Adrenal gland (tissue), 12 donors: ENCODE measurements around the gene TLL1. TPM values are rescaled to one million over a fixed set of nuclear protein-coding genes. Genes with fewer than 3 reads are reported as not detected.

ENCODE experiments used
- DNase-seq, 7 donors: peaks; one replicate each; pipeline ENCODE4 v3.0.0-alpha.2; 2019 to 2020
- H3K27ac ChIP-seq, 5 donors: fragments of 200-600 bp; sonication (generic) in 4 of 5; 1 replicate in 3 of 5; 2 replicates in 2 of 5; pipeline versions ENCODE4 v1.5.1 to v1.8.0; 2016 to 2020; ENCODE audit warnings: mild to moderate bottlenecking in 1 of 5
- H3K27me3 ChIP-seq: fragments of 200-600 bp; 2 replicates; pipeline ENCODE4 v1.8.0; 2021
- H3K36me3 ChIP-seq, 2 donors: fragments of 200-600 bp; replicated peaks in 1 of 2; 1 replicate in 1 of 2; 2 replicates in 1 of 2; pipeline versions ENCODE4 v1.5.1 to v1.8.0; 2018 to 2022
- H3K4me1 ChIP-seq, 2 donors: fragments of 200-600 bp; replicated peaks in 1 of 2; 1 replicate in 1 of 2; 2 replicates in 1 of 2; pipeline versions ENCODE4 v1.5.1 to v1.8.0; 2018 to 2021
- H3K4me3 ChIP-seq, 4 donors: fragments of 200-600 bp; sonication (generic) in 3 of 4; one replicate each; pipeline ENCODE4 v1.5.1; 2016 to 2018
- H3K9me3 ChIP-seq, 3 donors: fragments of 200-600 bp; sonication (generic) in 1 of 3; replicated peaks in 1 of 3; 1 replicate in 2 of 3; 2 replicates in 1 of 3; pipeline versions ENCODE4 v1.5.1 to v1.8.0; 2016 to 2021
- CTCF ChIP-seq, 6 experiments: fragments of 450-650 bp in 4 of 6; fragments of 200-600 bp in 2 of 6; sonication (generic) in 1 of 6; IDR thresholded peaks; 1 replicate in 5 of 6; 2 replicates in 1 of 6; pipeline versions ENCODE4 v1.5.1 to v1.8.0; 2016 to 2021; ENCODE audit warnings: antibody characterized with exemption in 6 of 6, mild to moderate bottlenecking in 2 of 6, moderate library complexity in 1 of 6
- POLR2A ChIP-seq, 2 donors: fragments of 450-650 bp; IDR thresholded peaks; one replicate each; pipeline ENCODE4 v1.6.1; 2017; ENCODE audit warnings: antibody characterized with exemption in 2 of 2, mild to moderate bottlenecking in 2 of 2, moderate library complexity in 1 of 2
- WGBS, 4 donors: extraction: QIAGEN DNeasy Blood & Tissue Kit in 2 of 4; methylation state at CpG; one replicate each; pipeline versions ENCODE4 v1.1.5 to v1.1.7; 2013 to 2017; 5-methylcytosine and 5-hydroxymethylcytosine counted together
- intact Hi-C, 2 donors: fragments of 100-400 bp; cut with DNase I; formaldehyde crosslinking; loops; one replicate each; pipeline versions ENCODE4 v1.14.1 to v1.15.0; 2022 to 2023
- polyA plus RNA-seq, 3 donors: library from polyadenylated mRNA; stranded (reverse); fragments of 200-250 nt in 2 of 3; fragments of 350-450 nt in 1 of 3; fragmentation: Illumina TruSeq in 1 of 3; extraction: RNeasy Lipid Tissue Mini Kit (QIAGEN cat#74804) in 1 of 3; gene quantifications; one replicate each; pipeline ENCODE4 v1.2.3, GENCODE V29; 2013 to 2014
- total RNA-seq, 9 donors: library from RNA; depleted of rRNA in 4 of 9; stranded (reverse); fragments of >200 nt in 4 of 9; fragments of 120-200 nt in 1 of 9; fragmentation: NEBNext Ultra II Directional in 1 of 9; extraction: Animal tissue kit (Norgen Biotek cat#: 25700) in 1 of 9; gene quantifications; one replicate each; pipeline versions ENCODE4 v1.1.0 to v1.2.4, GENCODE V29; 2013 to 2023
- donor health status: healthy with polysubstance abuse.
- donor health status: Bipolar disorder and iron deficiency.
- donor health status: DM: yes; HTN: yes; CAD: no.
- donor health status: DM: no; HTN: no; CAD: no.
- donor health status: DM: no; HTN: no; CAD: no.
- donor health status: DM: yes; HTN: yes; CAD: no.

TLL1 gene
- total and polyA plus RNA-seq, 12 donors, result 1.00 to 12.7 (median 2.1) TPM

- TF ChIP-seq POLR2A (IDR thresholded peaks at IDR 0.05), result no peak
- TF ChIP-seq CTCF (IDR thresholded peaks at IDR 0.05), result no peak
- 79 to 90% (median 84%) methylated on average over 2 of the region's 2 CpGs for WGBS, 4 donors
- Histone ChIP-seq H3K4me1 (no peaks in the 10 kb centered on the region), H3K9me3 (no peaks in the 10 kb centered on the region), H3K27ac (no peak overlapping the region), H3K36me3 (no peaks in the 10 kb centered on the region), H3K4me3 (no peak overlapping the region), H3K27me3 (no peaks in the 10 kb centered on the region)
- DNase-seq, result no peak
- intact Hi-C loops, result no loop called here
Observed at GRCh38 chr4:165834116-165834515, 38.9 kb upstream of the TLL1 start.

- WGBS, 4 donors, result 70 to 89% (median 82%) methylated on average over 1 of the region's 1 CpG
- Histone ChIP-seq H3K4me3 (no peak overlapping the region), H3K27me3 (no peaks in the 10 kb centered on the region), H3K9me3 (no peaks in the 10 kb centered on the region), H3K4me1 (no peaks in the 10 kb centered on the region), H3K27ac (peak overlapping the region in 2 of 5 donors; percentile 19 to 40), H3K36me3 (no peaks in the 10 kb centered on the region)
- TF ChIP-seq POLR2A (IDR thresholded peaks at IDR 0.05) (no peak), CTCF (IDR thresholded peaks at IDR 0.05) (no peak)
- intact Hi-C loops, result no loop called here
- no peak for DNase-seq
Observed at GRCh38 chr4:165838575-165838974, 34.5 kb upstream of the TLL1 start.

GRCh38 chr4:165839615-165840333 is 33.3 kb upstream of the TLL1 start:
- intact Hi-C loops, result no loop called here
- H3K4me1 ChIP-seq, result no peaks in the 10 kb centered on the region
- H3K9me3 ChIP-seq, result no peaks in the 10 kb centered on the region
- H3K27ac ChIP-seq, result peak overlapping the region in 1 of 5 donors; percentile 13
- 59 to 69% (median 63%) methylated on average over 5 of the region's 5 CpGs for WGBS, 4 donors
- no peak overlapping the region for H3K4me3 ChIP-seq
- no peak for TF ChIP-seq POLR2A (IDR thresholded peaks at IDR 0.05)
- TF ChIP-seq CTCF (IDR thresholded peaks at IDR 0.05), result no peak
- H3K36me3 ChIP-seq, result no peaks in the 10 kb centered on the region
- no peak for DNase-seq
- no peaks in the 10 kb centered on the region for H3K27me3 ChIP-seq

GRCh38 chr4:165842684-165843083 is 30.4 kb upstream of the TLL1 start:
- intact Hi-C loops, result no loop called here
- no peak overlapping the region for H3K4me3 ChIP-seq
- H3K27ac ChIP-seq, result no peak overlapping the region
- no peaks in the 10 kb centered on the region for H3K27me3 ChIP-seq
- no peak for DNase-seq
- H3K4me1 ChIP-seq, result no peaks in the 10 kb centered on the region
- no peaks in the 10 kb centered on the region for H3K36me3 ChIP-seq
- TF ChIP-seq POLR2A (IDR thresholded peaks at IDR 0.05), result no peak
- TF ChIP-seq CTCF (IDR thresholded peaks at IDR 0.05), result no peak
- H3K9me3 ChIP-seq, result no peaks in the 10 kb centered on the region
